Stimulated activated naive CD8-positive, alpha-beta T cell treated with anti-CD3 and anti-CD28 coated beads, Interleukin-15, amount 100 ng/mL, for 72 hours (primary cell): ENCODE results near the gene KRTAP5-4.

ENCODE experiments used
- ATAC-seq: fragments of 150-1000 bp; cut with Tn5 transposase; 2 replicates; pipeline ENCODE4 v1.10.0; 2021; ENCODE audit warnings: mild to moderate bottlenecking, moderate library complexity
- DNase-seq, 2 donors: peaks; one replicate each; pipeline ENCODE4 v3.0.0; 2021 to 2022
- H3K27ac Mint-ChIP-seq, 2 donors: one replicate each; pipeline ENCODE4 v1.8.0; 2022; ENCODE audit warnings: mild to moderate bottlenecking in 2 of 2, mixed read lengths in 2 of 2, moderate library complexity in 2 of 2
- H3K27me3 Mint-ChIP-seq: one replicate; pipeline ENCODE4 v1.8.0; 2022; ENCODE audit warnings: mixed read lengths
- H3K4me1 Mint-ChIP-seq: one replicate; pipeline ENCODE4 v1.8.0; 2022; ENCODE audit warnings: mild to moderate bottlenecking, mixed read lengths
- H3K4me3 Mint-ChIP-seq, 2 donors: one replicate each; pipeline ENCODE4 v1.8.0; 2022; ENCODE audit warnings: mild to moderate bottlenecking in 2 of 2, mixed read lengths in 2 of 2, moderate library complexity in 1 of 2
- H3K9me3 Mint-ChIP-seq, 2 donors: one replicate each; pipeline ENCODE4 v1.8.0; 2022; ENCODE audit warnings: mixed read lengths in 2 of 2

The KRTAP5-4 gene

DNA sequence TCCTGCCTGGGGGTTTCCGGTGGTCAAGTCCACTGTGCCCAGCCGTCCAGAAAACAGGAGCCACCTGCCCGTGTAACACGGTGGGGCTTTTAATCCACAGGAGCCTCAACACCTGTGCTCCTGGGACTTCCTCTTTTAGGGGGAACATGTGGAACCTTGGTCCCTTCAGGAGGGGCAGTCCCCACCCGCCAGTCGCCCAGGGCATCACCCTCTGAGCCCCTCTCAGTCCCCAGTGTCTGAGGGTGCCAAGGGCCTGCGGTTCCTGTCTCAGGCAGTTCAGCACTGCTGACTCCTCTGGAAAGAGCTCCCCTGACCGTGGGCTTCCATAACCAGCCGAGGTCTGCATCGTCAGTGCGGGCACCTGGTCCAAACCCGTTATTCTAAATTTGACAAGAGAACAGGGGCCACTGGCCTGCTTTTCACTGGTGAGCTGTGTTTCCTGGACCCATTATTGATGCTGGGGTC lies 23.5 kb upstream of the KRTAP5-4 start:
- H3K9me3 Mint-ChIP-seq: no peaks in the 10 kb centered on the region

DNA sequence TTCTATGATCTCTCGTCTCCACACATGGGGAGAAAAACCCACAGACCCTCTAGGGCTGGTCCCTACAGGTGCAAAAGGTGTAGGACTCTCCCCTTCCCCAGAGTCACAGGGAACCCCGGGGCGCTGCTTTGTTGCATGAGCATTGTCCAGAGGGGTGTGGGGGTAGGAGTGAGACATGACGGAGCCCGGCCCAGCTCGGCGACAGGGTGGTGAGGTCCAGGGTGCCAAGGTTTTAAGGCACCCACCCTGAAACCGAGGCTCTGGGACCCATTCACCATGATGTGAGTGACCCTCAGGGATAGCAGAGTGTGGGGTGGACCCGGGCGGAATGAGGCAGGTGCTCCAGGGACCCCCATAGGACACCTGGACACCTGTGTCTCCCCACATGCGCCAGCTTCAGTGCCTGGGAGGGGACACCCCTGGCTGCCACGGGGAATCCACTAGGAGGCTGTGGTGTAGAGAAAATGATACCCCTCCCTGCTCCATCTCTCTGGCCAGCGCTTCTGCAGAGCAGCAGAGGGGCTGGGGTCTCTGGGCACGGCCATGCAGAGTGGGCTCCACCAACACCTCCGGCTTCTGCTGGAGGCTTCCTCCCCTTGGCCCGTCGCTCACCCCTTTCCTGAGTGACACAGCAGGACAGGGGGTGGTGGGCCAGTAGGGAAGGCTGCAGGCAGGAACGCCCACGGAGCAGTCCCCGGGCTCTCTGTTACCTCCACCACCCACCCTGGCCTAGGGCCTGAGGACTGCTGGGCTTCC lies 22.8 kb upstream of the KRTAP5-4 start:
- H3K27me3 Mint-ChIP-seq: peaks cover 45% of the 10 kb centered on the region
- H3K9me3 Mint-ChIP-seq: no peaks in the 10 kb centered on the region
- no peaks in the 10 kb centered on the region for H3K4me1 Mint-ChIP-seq
- DNase-seq (no peak), ATAC-seq (no peak)
- no peak overlapping the region for H3K4me3 Mint-ChIP-seq
- no peak overlapping the region for H3K27ac Mint-ChIP-seq

More for the DNA sequence above, 23.5 kb upstream of the KRTAP5-4 start:
- Mint-ChIP-seq H3K27me3 (peaks cover 39% of the 10 kb centered on the region), H3K27ac (no peak overlapping the region), H3K4me1 (no peaks in the 10 kb centered on the region), H3K4me3 (no peak overlapping the region)
- DNase-seq (no peak), ATAC-seq (no peak)

GRCh38 chr11:1643146-1643690 lies 21.3 kb upstream of the KRTAP5-4 start:
- Mint-ChIP-seq H3K9me3 (no peaks in the 10 kb centered on the region), H3K4me1 (no peaks in the 10 kb centered on the region), H3K27me3 (peaks cover 48% of the 10 kb centered on the region), H3K4me3 (no peak overlapping the region), H3K27ac (no peak overlapping the region)
- DNase-seq (no peak), ATAC-seq (no peak)

- Mint-ChIP-seq H3K27ac (no peak overlapping the region), H3K9me3 (no peaks in the 10 kb centered on the region), H3K4me3 (no peak overlapping the region), H3K27me3 (peaks cover 48% of the 10 kb centered on the region), H3K4me1 (no peaks in the 10 kb centered on the region)
- no peak for DNase-seq
- peak; percentile 28 for ATAC-seq
Measured at GRCh38 chr11:1642288-1643145, 20.6 kb upstream of the KRTAP5-4 start.

- H3K27me3 Mint-ChIP-seq: peaks cover 48% of the 10 kb centered on the region
- no peaks in the 10 kb centered on the region for H3K9me3 Mint-ChIP-seq
- no peak overlapping the region for H3K27ac Mint-ChIP-seq
- DNase-seq (no peak), ATAC-seq (no peak)
- no peak overlapping the region for H3K4me3 Mint-ChIP-seq
- H3K4me1 Mint-ChIP-seq: no peaks in the 10 kb centered on the region
Measured at GRCh38 chr11:1641096-1641495, 19.2 kb upstream of the KRTAP5-4 start.

DNA sequence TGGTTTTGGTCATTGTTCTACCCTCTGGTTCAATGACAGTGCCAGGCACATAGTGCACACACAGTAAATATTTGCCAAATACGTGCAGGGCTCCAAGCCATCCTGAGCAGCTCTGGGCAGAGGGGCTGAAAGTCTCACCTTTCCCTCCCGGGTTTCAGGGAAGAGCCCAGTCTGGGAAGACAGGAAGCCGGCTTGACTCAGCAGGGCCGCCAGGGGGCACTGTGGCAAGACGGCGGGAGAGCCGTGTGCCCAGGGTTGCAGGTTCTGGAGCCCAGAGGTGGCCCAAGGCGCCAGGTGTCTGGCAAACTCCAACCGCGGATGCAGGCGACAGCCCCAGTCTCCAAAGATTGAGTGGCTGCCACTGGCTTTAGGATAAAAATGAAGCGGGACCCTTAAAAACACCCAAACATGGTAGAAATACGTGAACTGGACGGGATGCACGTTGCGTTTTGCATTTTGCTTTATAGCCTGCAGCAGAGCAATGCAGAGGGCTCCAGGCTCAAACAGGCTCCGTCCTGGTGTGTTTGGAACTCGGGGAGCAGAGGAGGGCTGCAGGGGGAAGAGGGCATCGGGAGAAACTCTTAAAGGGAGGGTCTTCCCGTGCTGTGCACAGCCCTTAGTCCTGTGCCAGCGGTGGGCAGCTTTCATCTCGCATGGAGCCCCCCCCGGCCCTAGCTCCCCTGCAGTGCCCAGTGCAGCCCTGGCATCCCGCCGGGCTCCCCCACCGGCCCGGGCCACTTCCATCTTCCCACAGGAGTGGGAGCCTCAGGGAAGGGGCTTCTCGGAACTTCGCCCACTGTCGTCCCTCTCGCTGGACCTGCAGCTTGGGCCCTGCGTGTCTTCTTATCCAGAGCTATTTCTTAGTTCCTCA lies 18.4 kb upstream of the KRTAP5-4 start:
- no peak overlapping the region for H3K4me3 Mint-ChIP-seq
- DNase-seq (no peak), ATAC-seq (no peak)
- H3K4me1 Mint-ChIP-seq: no peaks in the 10 kb centered on the region
- peaks cover 49% of the 10 kb centered on the region for H3K27me3 Mint-ChIP-seq
- H3K27ac Mint-ChIP-seq: no peak overlapping the region
- H3K9me3 Mint-ChIP-seq: no peaks in the 10 kb centered on the region

GRCh38 chr11:1639666-1640065 lies 17.7 kb upstream of the KRTAP5-4 start:
- Mint-ChIP-seq H3K27ac (no peak overlapping the region), H3K27me3 (peaks cover 49% of the 10 kb centered on the region), H3K4me3 (no peak overlapping the region), H3K9me3 (no peaks in the 10 kb centered on the region), H3K4me1 (no peaks in the 10 kb centered on the region)
- ATAC-seq: no peak
- no peak for DNase-seq

- Mint-ChIP-seq H3K27ac (no peak overlapping the region), H3K4me1 (no peaks in the 10 kb centered on the region), H3K27me3 (peaks cover 47% of the 10 kb centered on the region), H3K4me3 (no peak overlapping the region), H3K9me3 (no peaks in the 10 kb centered on the region)
- DNase-seq (no peak), ATAC-seq (no peak)
Measured at GRCh38 chr11:1639102-1639620, 17.2 kb upstream of the KRTAP5-4 start.

- Mint-ChIP-seq H3K9me3 (no peaks in the 10 kb centered on the region), H3K27ac (no peak overlapping the region), H3K4me3 (no peak overlapping the region), H3K27me3 (peaks cover 52% of the 10 kb centered on the region), H3K4me1 (no peaks in the 10 kb centered on the region)
- ATAC-seq (no peak), DNase-seq (no peak)
Measured at GRCh38 chr11:1638344-1638743, 16.4 kb upstream of the KRTAP5-4 start.

DNA sequence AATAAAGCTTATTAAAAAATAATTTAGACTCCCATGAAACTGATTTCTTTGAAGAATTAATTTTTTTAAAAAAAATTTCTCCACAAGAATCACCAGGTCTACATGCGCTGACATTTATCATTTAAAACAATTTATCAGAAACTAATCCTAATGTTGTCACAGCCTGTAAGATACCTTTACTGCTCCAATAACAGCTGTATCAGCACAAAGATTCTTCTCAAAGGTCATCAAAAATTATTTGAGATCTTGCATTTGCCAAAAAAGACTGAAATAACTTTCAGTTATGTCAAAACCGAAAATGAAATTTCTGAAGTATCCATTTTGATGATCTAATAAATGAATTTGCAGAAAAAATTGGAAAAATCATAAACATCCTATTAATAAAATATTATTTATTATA lies 15.7 kb upstream of the KRTAP5-4 start:
- Mint-ChIP-seq H3K4me3 (no peak overlapping the region), H3K9me3 (no peaks in the 10 kb centered on the region), H3K27ac (no peak overlapping the region), H3K27me3 (peaks cover 53% of the 10 kb centered on the region), H3K4me1 (peaks cover 3% of the 10 kb centered on the region)
- ATAC-seq (no peak), DNase-seq (no peak)

DNA sequence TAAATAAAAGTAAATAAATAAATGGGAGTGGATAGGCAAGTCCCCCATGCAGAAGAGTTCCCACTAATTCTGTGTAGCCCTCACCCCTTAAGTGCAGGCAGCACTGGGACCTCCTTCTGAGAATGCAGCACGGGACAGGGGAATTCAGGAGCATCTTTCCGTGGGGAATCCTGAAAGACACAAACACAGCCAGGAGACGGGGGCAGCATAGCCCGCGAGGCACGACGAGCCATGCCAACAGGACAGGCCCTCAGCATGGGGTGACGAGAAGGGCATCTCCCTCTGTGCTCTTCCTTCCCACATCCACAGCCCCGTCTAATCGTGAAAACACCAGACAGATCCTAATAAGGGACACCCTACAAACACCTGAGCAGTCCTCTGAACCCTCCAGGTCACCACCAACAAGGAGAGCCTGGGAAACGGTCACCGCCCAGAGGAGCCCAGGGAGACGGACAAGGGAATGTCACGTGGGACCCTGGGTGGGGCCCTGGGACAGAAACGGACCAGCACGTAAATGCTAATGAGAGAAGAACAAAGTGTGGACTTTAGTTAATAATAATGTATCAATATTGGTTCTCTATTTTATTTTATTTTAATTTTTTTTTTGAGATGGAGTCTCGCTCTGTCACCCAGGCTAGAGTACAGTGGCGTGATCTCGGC lies 14.5 kb upstream of the KRTAP5-4 start:
- H3K27me3 Mint-ChIP-seq: peaks cover 64% of the 10 kb centered on the region
- no peaks in the 10 kb centered on the region for H3K9me3 Mint-ChIP-seq
- no peak overlapping the region for H3K4me3 Mint-ChIP-seq
- ATAC-seq (no peak), DNase-seq (no peak)
- no peak overlapping the region for H3K27ac Mint-ChIP-seq
- H3K4me1 Mint-ChIP-seq: peaks cover 12% of the 10 kb centered on the region

- ATAC-seq (no peak), DNase-seq (no peak)
- peaks cover 65% of the 10 kb centered on the region for H3K27me3 Mint-ChIP-seq
- no peak overlapping the region for H3K27ac Mint-ChIP-seq
- no peak overlapping the region for H3K4me3 Mint-ChIP-seq
- H3K4me1 Mint-ChIP-seq: peaks cover 16% of the 10 kb centered on the region
- H3K9me3 Mint-ChIP-seq: no peaks in the 10 kb centered on the region
Measured at GRCh38 chr11:1633864-1634263, 11.9 kb upstream of the KRTAP5-4 start.

GRCh38 chr11:1632053-1632714 lies 10.2 kb upstream of the KRTAP5-4 start:
- no peak for DNase-seq
- no peaks in the 10 kb centered on the region for H3K9me3 Mint-ChIP-seq
- ATAC-seq: no peak
- H3K4me1 Mint-ChIP-seq: peaks cover 18% of the 10 kb centered on the region
- H3K4me3 Mint-ChIP-seq: no peak overlapping the region
- peaks cover 67% of the 10 kb centered on the region for H3K27me3 Mint-ChIP-seq
- no peak overlapping the region for H3K27ac Mint-ChIP-seq

- no peaks in the 10 kb centered on the region for H3K9me3 Mint-ChIP-seq
- H3K4me1 Mint-ChIP-seq: peaks cover 18% of the 10 kb centered on the region
- no peak overlapping the region for H3K4me3 Mint-ChIP-seq
- H3K27ac Mint-ChIP-seq: no peak overlapping the region
- peaks cover 71% of the 10 kb centered on the region for H3K27me3 Mint-ChIP-seq
- DNase-seq: no peak
- ATAC-seq: no peak
Measured at GRCh38 chr11:1631066-1631568, 9.2 kb upstream of the KRTAP5-4 start.
